Left lung (tissue), 10 donors: ENCODE measurements around the gene FAM151A. TPM values are rescaled to one million over a fixed set of nuclear protein-coding genes. Genes with fewer than 3 reads are reported as not detected.
A peak's percentile ranks its signal among the peaks of the same experiment; 100 is the strongest.

ENCODE experiments used
- ATAC-seq: fragments of 200-7000 bp; cut with Tn5 transposase; one replicate; pipeline ENCODE4 v1.9.1; 2020; ENCODE audit warnings: moderate library complexity
- DNase-seq, 4 donors: peaks; one replicate each; pipeline ENCODE4 v3.0.0-alpha.2; 2013 to 2020
- H3K27ac ChIP-seq, 2 donors: fragments of 200-600 bp; sonication (generic) in 1 of 2; one replicate each; pipeline versions ENCODE4 v1.5.0 to v1.8.0; 2020 to 2021
- H3K27me3 ChIP-seq, 2 donors: fragments of 200-600 bp; sonication (generic) in 1 of 2; one replicate each; pipeline versions ENCODE4 v1.5.0 to v1.8.0; 2020 to 2021
- H3K36me3 ChIP-seq, 2 donors: fragments of 200-600 bp; sonication (generic) in 1 of 2; one replicate each; pipeline versions ENCODE4 v1.5.0 to v1.8.0; 2020 to 2021
- H3K4me1 ChIP-seq, 2 donors: fragments of 200-600 bp; one replicate each; pipeline ENCODE4 v1.8.0; 2021
- H3K4me3 ChIP-seq, 2 donors: fragments of 200-600 bp; sonication (generic) in 1 of 2; one replicate each; pipeline versions ENCODE4 v1.5.0 to v1.8.0; 2020 to 2021; ENCODE audit warnings: mild to moderate bottlenecking in 1 of 2
- H3K9me3 ChIP-seq, 2 donors: fragments of 200-600 bp; sonication (generic) in 1 of 2; one replicate each; pipeline versions ENCODE4 v1.5.0 to v1.8.0; 2020 to 2021
- intact Hi-C, 2 donors: fragments of 100-400 bp; cut with DNase I; formaldehyde crosslinking; loops; one replicate each; pipeline versions ENCODE4 v1.11.2 to v1.14.2; 2022
- polyA plus RNA-seq, 6 donors: library from polyadenylated mRNA; unstranded; fragments of 120-200 nt; gene quantifications; one replicate each; pipeline ENCODE4 v1.2.1, GENCODE V29; 2013; ENCODE audit not compliant: insufficient read length in 6 of 6
- total RNA-seq, 2 donors: library from RNA; stranded (reverse); fragmentation: NEBNext Ultra II Directional; extraction: Animal tissue kit (Norgen Biotek cat#: 25700); gene quantifications; one replicate each; pipeline ENCODE4 v1.2.1, GENCODE V29; 2021
- TF ChIP-seq, protein P1 (sequence below), 2 donors: fragments of 200-600 bp; sonication (generic) in 1 of 2; IDR thresholded peaks; one replicate each; pipeline versions ENCODE4 v1.5.0 to v1.8.0; 2021; ENCODE audit warnings: antibody characterized with exemption in 2 of 2
- donor health status: DM: no; HTN: yes; CAD: no.
- donor health status: DM: no; HTN: no; CAD: no.

Gene FAM151A
- total and polyA plus RNA-seq, 8 donors, result 0.44 to 1.4 (median 0.67) TPM; not detected in 2

- no peaks in the 10 kb centered on the region for H3K27me3 ChIP-seq
- peaks cover 0 to 33% of the 10 kb centered on the region in 2 donors for H3K36me3 ChIP-seq
- H3K9me3 ChIP-seq, result no peaks in the 10 kb centered on the region
- ATAC-seq (no peak), DNase-seq (peak in 1 of 4 donors; percentile 68)
- no peak overlapping the region for H3K4me3 ChIP-seq
- TF ChIP-seq, protein P1, sequence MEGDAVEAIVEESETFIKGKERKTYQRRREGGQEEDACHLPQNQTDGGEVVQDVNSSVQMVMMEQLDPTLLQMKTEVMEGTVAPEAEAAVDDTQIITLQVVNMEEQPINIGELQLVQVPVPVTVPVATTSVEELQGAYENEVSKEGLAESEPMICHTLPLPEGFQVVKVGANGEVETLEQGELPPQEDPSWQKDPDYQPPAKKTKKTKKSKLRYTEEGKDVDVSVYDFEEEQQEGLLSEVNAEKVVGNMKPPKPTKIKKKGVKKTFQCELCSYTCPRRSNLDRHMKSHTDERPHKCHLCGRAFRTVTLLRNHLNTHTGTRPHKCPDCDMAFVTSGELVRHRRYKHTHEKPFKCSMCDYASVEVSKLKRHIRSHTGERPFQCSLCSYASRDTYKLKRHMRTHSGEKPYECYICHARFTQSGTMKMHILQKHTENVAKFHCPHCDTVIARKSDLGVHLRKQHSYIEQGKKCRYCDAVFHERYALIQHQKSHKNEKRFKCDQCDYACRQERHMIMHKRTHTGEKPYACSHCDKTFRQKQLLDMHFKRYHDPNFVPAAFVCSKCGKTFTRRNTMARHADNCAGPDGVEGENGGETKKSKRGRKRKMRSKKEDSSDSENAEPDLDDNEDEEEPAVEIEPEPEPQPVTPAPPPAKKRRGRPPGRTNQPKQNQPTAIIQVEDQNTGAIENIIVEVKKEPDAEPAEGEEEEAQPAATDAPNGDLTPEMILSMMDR (IDR thresholded peaks at IDR 0.05), result no peak
- H3K4me1 ChIP-seq, result no peaks in the 10 kb centered on the region
- H3K27ac ChIP-seq, result no peak overlapping the region
- intact Hi-C loops, result no loop called here
Observed at GRCh38 chr1:54594463-54594862, 28.9 kb downstream of the FAM151A start.

DNA sequence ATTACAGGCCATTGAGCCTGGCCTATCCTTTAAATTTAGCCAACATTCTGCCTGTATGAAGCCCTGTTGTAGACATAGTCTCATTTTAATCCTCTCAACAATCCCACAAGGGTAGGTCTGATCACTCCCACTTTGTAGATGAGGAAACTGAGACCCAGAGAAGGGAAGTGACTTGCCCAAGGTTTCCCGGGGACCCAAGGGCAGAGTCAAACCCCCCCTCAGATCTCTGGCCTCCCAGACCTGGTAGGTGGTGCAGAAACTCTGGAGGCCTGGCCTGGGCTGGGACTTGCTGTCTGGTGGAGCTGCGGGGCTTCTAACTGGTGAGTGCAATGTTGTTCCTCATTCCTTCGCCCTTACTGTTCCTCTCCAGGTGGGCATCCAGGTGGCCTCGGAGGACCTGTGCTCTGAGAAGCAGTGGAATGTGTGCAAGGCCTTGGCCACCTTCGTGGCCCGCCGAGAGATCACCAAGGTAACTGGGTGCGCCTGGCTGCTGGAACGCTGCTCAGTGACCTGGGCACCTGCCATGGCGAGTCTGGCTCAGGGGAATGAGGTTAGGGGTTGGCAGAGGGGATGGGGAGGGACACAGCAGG is 29.7 kb downstream of the FAM151A start:
- Histone ChIP-seq H3K27me3 (no peaks in the 10 kb centered on the region), H3K4me3 (no peak overlapping the region), H3K27ac (no peak overlapping the region), H3K36me3 (peaks cover 0 to 33% of the 10 kb centered on the region in 2 donors), H3K4me1 (no peaks in the 10 kb centered on the region), H3K9me3 (no peaks in the 10 kb centered on the region)
- ATAC-seq (no peak), DNase-seq (peak in 1 of 4 donors; percentile 59)
- TF ChIP-seq, protein P1 (IDR thresholded peaks at IDR 0.05), result no peak
- intact Hi-C loops, result no loop called here

- no peaks in the 10 kb centered on the region for H3K27me3 ChIP-seq
- TF ChIP-seq, protein P1 (IDR thresholded peaks at IDR 0.05), result no peak
- no peaks in the 10 kb centered on the region for H3K4me1 ChIP-seq
- ATAC-seq (no peak), DNase-seq (no peak)
- H3K27ac ChIP-seq, result no peak overlapping the region
- H3K36me3 ChIP-seq, result peaks cover 0 to 14% of the 10 kb centered on the region in 2 donors
- no peak overlapping the region for H3K4me3 ChIP-seq
- no peaks in the 10 kb centered on the region for H3K9me3 ChIP-seq
- intact Hi-C loops, result no loop called here
Observed at GRCh38 chr1:54591127-54591756, 32.1 kb downstream of the FAM151A start.

DNA sequence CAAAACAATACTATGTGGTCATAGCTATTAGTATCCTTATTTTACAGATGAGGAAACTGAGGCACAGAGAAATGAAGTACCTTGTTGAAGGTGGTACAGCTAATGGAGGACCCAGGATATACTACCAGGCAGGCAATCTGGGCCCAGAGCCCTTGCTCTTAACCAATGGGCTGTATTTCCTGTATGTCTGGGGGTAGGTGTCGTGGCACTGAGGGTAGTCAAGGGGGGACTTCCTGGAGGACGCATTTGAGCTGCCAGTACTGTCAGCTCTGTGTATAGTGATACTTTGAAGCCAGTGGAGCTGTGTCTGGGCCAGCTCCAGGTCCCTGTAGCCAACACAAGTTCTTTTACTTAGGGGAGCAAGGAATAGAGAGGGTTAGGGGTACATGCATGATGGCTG is 34.9 kb downstream of the FAM151A start:
- no peak overlapping the region for H3K27ac ChIP-seq
- H3K36me3 ChIP-seq, result no peaks in the 10 kb centered on the region
- no peak overlapping the region for H3K4me3 ChIP-seq
- H3K4me1 ChIP-seq, result no peaks in the 10 kb centered on the region
- no peaks in the 10 kb centered on the region for H3K9me3 ChIP-seq
- intact Hi-C loops, result no loop called here
- no peak for DNase-seq
- no peaks in the 10 kb centered on the region for H3K27me3 ChIP-seq
- TF ChIP-seq, protein P1 (IDR thresholded peaks at IDR 0.05), result no peak
- ATAC-seq, result no peak

DNA sequence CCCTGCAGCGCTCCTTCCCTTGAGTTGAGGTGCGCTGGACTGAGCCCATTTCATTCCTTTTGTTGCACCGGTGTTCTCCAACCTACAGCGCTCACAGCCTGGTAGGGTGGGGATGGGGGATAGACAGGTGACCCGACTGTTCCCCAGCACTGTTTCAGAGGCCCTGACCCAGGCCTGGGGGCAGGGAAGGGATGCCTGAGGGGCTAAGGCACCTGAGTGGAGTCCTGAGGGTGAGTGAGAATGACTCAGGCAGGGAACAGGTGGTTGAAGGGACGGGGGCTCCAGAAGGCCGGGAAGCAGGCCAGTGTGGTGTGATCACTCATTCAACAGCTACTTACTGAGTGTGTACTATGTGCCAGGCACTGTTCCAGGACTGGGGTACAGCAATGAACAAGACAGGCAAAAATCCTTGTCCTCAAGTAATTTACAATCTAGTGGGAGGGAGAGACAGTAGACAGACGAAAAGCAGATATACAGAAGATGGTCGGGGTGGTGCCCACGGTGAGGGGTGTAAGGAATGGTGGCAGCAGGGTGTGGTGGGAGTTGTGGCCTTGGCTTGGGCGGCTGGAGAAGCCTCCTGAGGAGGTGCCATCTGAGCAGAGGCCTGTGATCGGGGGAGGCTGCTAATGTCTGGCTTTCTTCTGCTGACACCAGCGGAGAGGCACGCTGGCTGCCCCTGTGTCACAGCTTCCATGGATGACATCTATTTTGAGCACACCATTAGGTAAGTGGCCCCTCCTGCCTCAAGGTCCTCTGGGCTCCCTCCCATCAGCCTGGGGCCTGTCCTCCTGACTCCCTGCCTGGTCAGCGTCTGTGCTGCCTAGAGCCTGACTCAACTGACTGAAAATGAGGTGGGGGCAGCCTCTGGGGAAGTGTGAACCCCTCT is 37.9 kb downstream of the FAM151A start:
- Histone ChIP-seq H3K4me1 (peaks cover 4 to 6% of the 10 kb centered on the region in 2 donors), H3K4me3 (no peak overlapping the region)
- TF ChIP-seq, protein P1 (IDR thresholded peaks at IDR 0.05), result no peak

More for the DNA sequence above, 37.9 kb downstream of the FAM151A start:
- Histone ChIP-seq H3K27ac (no peak overlapping the region), H3K27me3 (no peaks in the 10 kb centered on the region), H3K36me3 (no peaks in the 10 kb centered on the region), H3K9me3 (no peaks in the 10 kb centered on the region)
- peak in 1 of 4 donors; percentile 47 for DNase-seq
- no peak for ATAC-seq
- intact Hi-C loops, result no loop called here
